Dendritic cell treated with granulocyte-macrophage colony-stimulating factor and Interleukin-4, amounts not matched to agents 40 ng/mL and 50 ng/mL, for 4 days (primary cell): ENCODE results near the gene MXRA7.
"Not testable (repeated sequence)": the region's sequence is repeated elsewhere in the genome, so short reads cannot be mapped to it uniquely, and the experiment has no call there.

Experiments used
- H3K27ac Mint-ChIP-seq: one replicate; pipeline ENCODE4 v1.8.0; 2022; ENCODE audit warnings: mild to moderate bottlenecking, mixed read lengths
- H3K27me3 Mint-ChIP-seq: one replicate; pipeline ENCODE4 v1.8.0; 2022; ENCODE audit warnings: mild to moderate bottlenecking, mixed read lengths
- H3K36me3 Mint-ChIP-seq: one replicate; pipeline ENCODE4 v1.8.0; 2022; ENCODE audit warnings: low read depth, mixed read lengths
- H3K4me1 Mint-ChIP-seq: one replicate; pipeline ENCODE4 v1.8.0; 2022; ENCODE audit warnings: low read depth, mixed read lengths
- H3K4me3 Mint-ChIP-seq: one replicate; pipeline ENCODE4 v1.8.0; 2022; ENCODE audit warnings: mild to moderate bottlenecking, moderate library complexity, mixed read lengths
- H3K9me3 Mint-ChIP-seq: one replicate; pipeline ENCODE4 v1.8.0; 2022; ENCODE audit warnings: mixed read lengths
- intact Hi-C: fragments of 100-400 bp; cut with micrococcal nuclease; formaldehyde crosslinking; loops from one replicate; pipeline ENCODE4 v1.15.0; 2022

MXRA7 gene

DNA sequence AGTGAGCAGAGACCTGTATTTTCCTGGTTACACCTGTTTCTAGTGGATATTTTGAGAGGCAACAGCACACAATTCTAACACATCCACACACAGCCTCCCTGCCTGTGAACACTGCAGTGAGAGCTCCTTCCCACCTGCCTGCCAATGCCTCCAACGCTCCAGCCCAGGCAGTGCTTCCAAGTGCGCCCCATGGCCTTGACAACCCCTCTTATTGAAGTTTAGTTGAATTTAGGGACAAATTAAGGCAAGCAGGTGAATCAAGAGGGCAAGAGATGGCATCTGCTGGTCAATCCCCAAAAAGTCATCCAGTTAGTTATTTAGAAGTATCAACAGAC lies 4.7 kb upstream of the MXRA7 start:
- H3K36me3 Mint-ChIP-seq: peaks cover 81% of the 10 kb centered on the region
- peaks cover 2% of the 10 kb centered on the region for H3K27me3 Mint-ChIP-seq
- H3K4me3 Mint-ChIP-seq: no peak overlapping the region
- H3K9me3 Mint-ChIP-seq: no peaks in the 10 kb centered on the region
- H3K27ac Mint-ChIP-seq: peak overlapping the region; percentile 76
- intact Hi-C loops: loop anchor here (10.0 kb wide), 1 partner anchor 191 kb away; no protein-coding TSS in a partner anchor
- H3K4me1 Mint-ChIP-seq: peaks cover 53% of the 10 kb centered on the region

DNA sequence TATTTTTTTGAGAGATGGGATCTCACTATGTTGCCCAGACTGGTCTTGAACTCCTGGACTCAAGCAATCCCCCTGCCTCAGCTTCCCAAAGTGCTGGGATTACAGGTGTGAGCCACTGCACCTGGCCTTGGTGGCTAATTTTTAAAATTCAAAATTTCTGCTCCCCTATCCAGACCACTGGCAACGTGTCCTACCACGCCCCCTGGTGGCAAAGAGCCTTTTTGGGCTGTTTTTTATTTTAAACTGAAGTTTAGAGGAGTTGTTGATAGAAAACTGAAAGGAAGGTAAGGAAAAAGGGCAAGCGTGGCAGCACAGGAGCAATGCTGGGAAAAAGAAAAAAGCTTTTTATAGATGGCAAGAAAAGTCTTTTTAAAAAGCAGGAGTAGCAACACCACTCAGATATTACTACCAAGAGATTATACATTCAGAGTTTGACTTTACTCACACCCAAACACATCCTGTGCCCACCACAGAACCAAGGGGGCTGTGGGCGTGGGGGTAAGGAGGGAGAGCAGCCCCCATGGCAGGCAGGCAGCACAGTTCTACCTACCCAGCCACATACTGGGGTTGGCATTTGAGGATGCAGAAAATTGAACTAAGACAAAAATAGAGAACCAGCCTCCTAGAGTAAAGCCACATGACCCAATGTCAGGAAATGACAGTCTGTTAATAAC lies 4.2 kb upstream of the MXRA7 start:
- Mint-ChIP-seq H3K9me3 (no peaks in the 10 kb centered on the region), H3K4me3 (peak overlapping the region; percentile 34), H3K27ac (peak overlapping the region; percentile 76), H3K36me3 (peaks cover 76% of the 10 kb centered on the region), H3K4me1 (peaks cover 52% of the 10 kb centered on the region), H3K27me3 (peaks cover 5% of the 10 kb centered on the region)
- intact Hi-C loops: loop anchor here (10.0 kb wide), 1 partner anchor 190 kb away; no protein-coding TSS in a partner anchor

DNA sequence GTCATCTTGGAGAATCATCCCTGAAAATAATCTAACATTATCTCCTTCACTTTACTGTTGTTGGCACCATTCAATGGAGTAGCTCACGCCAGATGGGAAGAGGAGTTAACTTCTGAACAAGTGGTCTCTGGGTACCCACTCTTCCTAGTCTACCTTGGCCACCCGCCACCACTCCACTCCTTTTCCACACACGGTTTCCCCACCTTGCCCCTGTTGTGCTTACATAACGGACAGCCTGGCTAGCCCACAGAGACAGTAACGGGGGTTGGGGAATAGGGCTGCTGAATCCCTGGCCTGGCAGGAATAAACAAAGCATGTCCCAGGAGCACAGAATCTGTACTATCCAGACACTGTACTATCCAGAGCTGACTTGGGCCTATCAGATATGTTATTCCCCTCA lies 3.6 kb upstream of the MXRA7 start:
- H3K4me3 Mint-ChIP-seq: no peak overlapping the region
- H3K27ac Mint-ChIP-seq: no peak overlapping the region
- H3K27me3 Mint-ChIP-seq: peaks cover 11% of the 10 kb centered on the region
- intact Hi-C loops: loop anchor here (10.0 kb wide), 1 partner anchor 190 kb away; no protein-coding TSS in a partner anchor
- H3K36me3 Mint-ChIP-seq: peaks cover 70% of the 10 kb centered on the region
- H3K9me3 Mint-ChIP-seq: no peaks in the 10 kb centered on the region
- peaks cover 59% of the 10 kb centered on the region for H3K4me1 Mint-ChIP-seq

DNA sequence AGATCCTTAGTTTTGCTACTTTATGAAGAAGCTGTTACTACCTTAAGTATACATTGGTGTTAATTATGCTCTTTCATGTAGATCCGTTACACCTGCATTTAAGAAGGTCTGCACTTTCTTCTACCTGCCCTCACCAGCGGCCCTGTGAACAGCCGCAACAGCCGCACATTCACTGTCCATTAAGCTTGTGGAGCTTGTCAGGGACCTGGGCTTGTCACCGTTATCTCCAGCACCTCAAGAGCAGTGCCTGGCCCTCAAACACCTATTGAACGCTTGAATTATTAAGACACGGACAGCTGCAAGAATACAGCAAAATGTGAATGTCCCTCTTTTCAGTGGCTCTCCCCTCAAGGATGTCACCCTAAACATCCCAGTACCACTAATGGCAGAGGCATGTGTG lies 3.0 kb upstream of the MXRA7 start:
- intact Hi-C loops: loop anchor here (10.0 kb wide), 1 partner anchor 189 kb away; no protein-coding TSS in a partner anchor
- Mint-ChIP-seq H3K9me3 (no peaks in the 10 kb centered on the region), H3K27me3 (peaks cover 17% of the 10 kb centered on the region), H3K27ac (no peak overlapping the region), H3K4me3 (no peak overlapping the region), H3K4me1 (peaks cover 64% of the 10 kb centered on the region), H3K36me3 (peaks cover 64% of the 10 kb centered on the region)

DNA sequence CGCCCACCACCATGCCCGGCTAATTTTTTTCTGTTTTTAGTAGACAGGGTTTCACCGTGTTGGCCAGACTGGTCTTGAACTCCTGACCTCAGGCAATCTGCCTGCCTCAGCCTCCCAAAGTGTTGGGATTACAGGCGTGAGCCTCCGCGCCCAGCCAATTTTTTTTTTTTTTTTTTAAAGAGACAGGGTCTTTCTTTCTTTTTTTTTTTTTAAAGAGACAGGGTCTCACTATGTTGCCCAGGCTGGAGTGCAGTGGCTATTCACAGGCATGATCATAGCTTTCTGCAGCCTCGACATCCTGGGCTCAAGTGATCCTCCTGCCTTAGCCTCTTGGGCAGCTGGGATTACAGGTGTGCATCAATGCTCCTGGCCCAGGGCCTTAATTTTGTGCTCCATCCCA lies 1.6 kb upstream of the MXRA7 start:
- not testable (repeated sequence) for H3K9me3 Mint-ChIP-seq, H3K4me3 Mint-ChIP-seq, H3K27ac Mint-ChIP-seq
- Mint-ChIP-seq H3K27me3 (peaks cover 23% of the 10 kb centered on the region), H3K36me3 (peaks cover 50% of the 10 kb centered on the region), H3K4me1 (peaks cover 59% of the 10 kb centered on the region)
- intact Hi-C loops: loop anchor here (10.0 kb wide), 1 partner anchor 188 kb away; no protein-coding TSS in a partner anchor

DNA sequence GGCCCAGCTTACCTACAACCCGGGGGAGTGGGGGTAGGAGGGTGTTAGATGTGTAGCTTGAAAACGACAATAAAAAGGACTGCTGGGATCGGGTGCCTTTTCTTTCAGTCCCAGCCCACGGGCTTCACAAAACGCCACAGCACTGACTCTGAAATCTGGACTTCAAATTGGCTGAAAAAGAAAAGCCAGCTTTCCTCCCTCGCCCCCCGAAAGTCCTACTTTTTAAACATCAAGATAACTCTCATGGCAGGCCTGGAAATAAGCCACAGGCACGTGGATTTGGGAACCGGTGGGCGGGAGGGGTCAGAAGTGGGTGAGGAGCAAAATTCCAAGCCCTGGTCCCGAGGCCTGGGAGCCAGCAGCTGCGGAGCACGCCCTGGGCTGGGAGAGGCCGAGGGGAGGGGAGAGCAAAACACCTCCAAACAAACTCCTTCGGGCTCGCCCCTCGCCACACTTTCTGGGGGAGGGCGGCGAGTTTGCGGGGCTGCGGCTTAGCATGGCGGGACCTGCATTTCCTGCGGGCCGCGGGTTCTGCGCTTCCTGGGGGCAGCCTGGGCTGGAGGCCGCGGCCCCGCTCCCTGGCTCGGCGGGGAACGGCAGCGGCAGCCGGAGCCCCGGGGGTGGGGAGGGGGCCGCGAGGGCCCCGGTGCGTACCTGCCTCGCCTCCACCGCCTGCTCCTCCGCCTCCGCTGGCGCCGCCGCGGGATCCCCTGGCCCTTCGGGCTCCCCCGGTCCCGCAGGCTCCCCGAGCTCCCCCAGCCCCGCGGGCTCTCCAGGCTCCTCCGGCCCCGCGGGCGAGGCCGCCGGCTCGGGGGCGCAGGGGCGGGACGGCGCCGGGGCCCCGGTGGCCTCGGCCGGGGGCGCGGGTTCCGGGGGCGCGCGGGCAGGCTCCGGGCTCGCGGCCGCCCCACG lies 558 bp downstream of the MXRA7 start:
- intact Hi-C loops: loop anchor here (10.0 kb wide), 1 partner anchor 185 kb away; no protein-coding TSS in a partner anchor
- H3K27ac Mint-ChIP-seq: not testable (repeated sequence)

DNA sequence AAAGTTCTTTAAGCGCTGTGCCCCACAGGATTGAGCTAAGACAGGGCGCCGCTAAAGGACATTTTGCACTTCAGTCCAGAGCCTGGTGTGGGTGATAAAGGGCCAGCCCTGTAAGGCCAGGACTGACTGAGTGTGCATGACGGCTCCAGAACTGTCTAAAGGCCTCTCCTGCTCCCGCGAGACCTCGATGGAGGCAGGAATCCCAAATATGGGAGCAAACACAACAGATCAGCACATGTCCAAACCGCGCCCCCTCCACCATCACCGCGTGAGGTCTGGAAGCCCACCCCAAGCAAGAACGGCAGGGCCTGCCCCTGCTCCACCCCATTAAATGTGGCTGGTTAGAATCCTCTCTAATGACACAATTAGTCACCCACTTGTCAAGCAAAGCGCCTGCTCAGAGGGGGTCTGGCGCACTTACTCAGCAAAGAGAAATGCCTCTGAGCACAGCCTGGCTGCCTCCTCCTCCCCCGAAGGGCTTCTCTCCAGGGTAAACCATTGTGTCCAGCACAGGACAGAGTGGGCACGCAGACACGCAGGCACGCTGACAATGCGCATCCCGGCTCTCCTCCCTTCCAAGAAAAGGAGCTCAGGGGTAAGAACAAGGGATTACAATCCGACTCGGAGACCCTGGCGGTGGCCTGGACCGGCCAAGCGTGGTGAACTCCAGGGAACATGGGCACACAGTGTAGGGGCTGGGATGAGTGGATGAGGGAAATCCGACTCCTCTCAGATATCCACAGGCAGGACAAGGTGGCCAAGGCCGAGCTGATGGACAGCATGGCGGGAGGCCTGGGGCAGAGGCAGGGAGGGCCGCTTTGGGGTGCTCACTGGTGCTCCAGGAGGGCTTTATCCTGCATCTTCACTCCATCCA lies 1.5 kb downstream of the MXRA7 start:
- H3K36me3 Mint-ChIP-seq: peaks cover 20% of the 10 kb centered on the region
- H3K9me3 Mint-ChIP-seq: no peaks in the 10 kb centered on the region
- H3K4me3 Mint-ChIP-seq: peak overlapping the region; percentile 61
- H3K27me3 Mint-ChIP-seq: peaks cover 23% of the 10 kb centered on the region
- intact Hi-C loops: no loop called here
- peaks cover 33% of the 10 kb centered on the region for H3K4me1 Mint-ChIP-seq
- no peak overlapping the region for H3K27ac Mint-ChIP-seq

More for the DNA sequence above, 558 bp downstream of the MXRA7 start:
- Mint-ChIP-seq H3K4me1 (peaks cover 40% of the 10 kb centered on the region), H3K27me3 (peaks cover 23% of the 10 kb centered on the region), H3K36me3 (peaks cover 29% of the 10 kb centered on the region), H3K4me3 (peak overlapping the region; percentile 61)
- not testable (repeated sequence) for H3K9me3 Mint-ChIP-seq

DNA sequence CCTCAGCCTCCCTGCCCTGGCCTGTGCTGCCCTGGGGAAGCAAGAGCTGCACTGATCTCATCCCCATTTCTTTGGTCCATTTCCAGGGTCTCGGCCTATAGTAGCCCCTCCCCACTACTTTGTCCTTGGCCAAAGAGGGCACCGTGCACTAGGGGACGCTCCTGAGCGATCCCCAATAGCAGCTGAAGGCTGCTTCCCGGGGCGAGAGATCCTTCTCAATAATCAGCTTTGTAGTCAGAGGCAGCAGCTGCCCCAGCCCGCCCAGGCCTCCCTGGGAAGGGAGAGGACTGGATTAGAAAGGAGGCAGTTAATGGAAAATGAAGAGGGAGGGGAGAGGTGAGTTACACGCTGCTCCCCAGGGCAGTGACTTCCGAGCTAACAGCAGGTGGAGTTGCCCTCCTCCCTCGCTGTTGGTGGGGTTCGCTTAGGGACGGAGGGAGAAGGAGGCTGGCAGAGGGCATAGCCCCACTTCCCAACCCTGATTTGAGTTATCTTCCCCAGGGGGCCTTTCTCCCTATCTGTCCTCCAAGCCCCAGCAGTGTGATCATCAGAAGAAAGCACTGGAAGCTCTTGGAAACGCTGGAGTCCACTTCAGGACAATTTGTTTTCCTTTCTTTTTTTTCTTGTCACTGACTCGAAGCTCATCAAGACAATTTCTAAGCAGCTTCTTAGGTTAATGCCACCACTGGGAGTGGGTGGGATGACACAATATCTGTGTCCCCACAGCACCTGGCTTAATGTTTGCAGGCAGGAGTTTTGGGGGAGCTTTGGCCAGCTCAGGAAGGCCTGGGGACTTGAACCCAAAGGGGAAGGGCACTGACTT lies 2.6 kb downstream of the MXRA7 start:
- H3K4me3 Mint-ChIP-seq: no peak overlapping the region
- peaks cover 23% of the 10 kb centered on the region for H3K27me3 Mint-ChIP-seq
- peaks cover 9% of the 10 kb centered on the region for H3K36me3 Mint-ChIP-seq
- H3K4me1 Mint-ChIP-seq: peaks cover 28% of the 10 kb centered on the region
- no peaks in the 10 kb centered on the region for H3K9me3 Mint-ChIP-seq
- H3K27ac Mint-ChIP-seq: no peak overlapping the region
- intact Hi-C loops: no loop called here

DNA sequence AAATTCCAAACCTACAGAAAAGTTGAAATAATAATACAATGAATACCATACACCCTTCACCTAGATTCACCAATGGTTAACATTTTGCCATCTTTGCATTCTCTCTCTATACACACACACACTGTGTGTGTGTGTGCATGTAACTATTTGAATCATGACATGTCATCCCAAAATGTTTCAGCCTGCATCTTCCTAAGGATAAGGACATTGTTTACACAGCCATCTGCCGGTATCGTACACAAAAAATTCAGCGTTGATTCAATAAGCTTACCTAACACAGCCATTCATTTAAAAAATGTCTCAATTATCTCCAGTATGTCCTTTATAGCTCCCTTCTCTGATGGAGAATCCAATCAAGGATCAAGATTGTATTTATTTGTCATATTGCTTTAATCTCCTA lies 3.9 kb downstream of the MXRA7 start:
- H3K4me1 Mint-ChIP-seq: peaks cover 23% of the 10 kb centered on the region
- no peaks in the 10 kb centered on the region for H3K9me3 Mint-ChIP-seq
- H3K36me3 Mint-ChIP-seq: no peaks in the 10 kb centered on the region
- H3K27ac Mint-ChIP-seq: no peak overlapping the region
- peaks cover 21% of the 10 kb centered on the region for H3K27me3 Mint-ChIP-seq
- intact Hi-C loops: no loop called here
- no peak overlapping the region for H3K4me3 Mint-ChIP-seq

DNA sequence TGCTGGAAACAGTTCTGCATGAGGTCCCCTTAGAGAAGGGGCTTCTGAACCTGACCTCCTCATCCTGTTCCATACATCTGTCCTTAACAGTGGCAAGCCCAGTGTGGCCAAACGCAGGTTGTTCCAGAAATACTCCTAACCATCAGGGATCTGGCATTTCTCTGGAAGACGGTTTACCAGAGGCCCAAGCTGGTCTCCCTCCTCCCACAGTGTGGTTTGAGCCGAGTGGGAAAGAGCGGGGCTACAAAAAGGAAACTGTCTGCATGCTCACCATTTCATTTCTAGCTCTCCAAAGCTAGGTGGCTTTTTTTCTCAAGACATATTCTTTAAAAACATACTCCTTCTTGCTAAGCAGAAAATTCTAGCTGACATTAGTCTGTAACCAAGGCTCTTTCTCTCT lies 6.0 kb downstream of the MXRA7 start:
- H3K27me3 Mint-ChIP-seq: peaks cover 16% of the 10 kb centered on the region
- no peaks in the 10 kb centered on the region for H3K36me3 Mint-ChIP-seq
- H3K4me1 Mint-ChIP-seq: peaks cover 12% of the 10 kb centered on the region
- H3K9me3 Mint-ChIP-seq: no peaks in the 10 kb centered on the region
- intact Hi-C loops: no loop called here
- H3K27ac Mint-ChIP-seq: no peak overlapping the region
- no peak overlapping the region for H3K4me3 Mint-ChIP-seq

DNA sequence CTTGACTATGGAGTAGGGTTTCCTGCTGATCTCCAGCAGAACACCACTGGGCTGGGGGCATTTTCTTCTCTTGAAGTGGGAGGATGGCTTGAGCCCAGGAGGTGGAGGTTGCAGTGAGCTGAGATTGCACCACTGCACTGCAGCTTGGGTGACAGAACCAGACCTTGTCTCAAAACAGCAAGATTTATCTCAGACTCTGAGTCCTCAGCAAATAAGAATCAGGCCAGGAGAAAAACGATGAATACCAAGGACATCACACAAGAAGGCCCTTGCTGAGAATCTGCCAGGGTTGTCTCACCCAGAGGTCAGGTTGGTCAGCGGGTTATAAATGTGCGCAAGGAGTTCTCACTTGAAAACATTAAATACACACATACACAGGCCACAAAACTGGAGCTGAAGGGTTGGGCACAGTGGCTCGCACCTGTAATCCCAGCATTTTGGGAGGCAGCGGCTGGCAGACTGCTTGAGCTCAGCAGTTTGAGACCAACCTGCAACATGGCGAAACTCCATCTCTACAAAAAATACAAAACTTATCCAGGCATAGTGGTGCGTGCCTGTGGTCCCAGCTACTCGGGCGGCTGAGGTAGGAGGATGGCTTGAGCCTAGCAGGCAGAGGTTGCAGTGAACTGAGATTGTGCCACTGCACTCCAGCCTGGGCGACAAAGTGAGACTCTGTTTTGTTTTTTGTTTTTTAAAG lies 7.7 kb downstream of the MXRA7 start:
- intact Hi-C loops: no loop called here
- Mint-ChIP-seq H3K9me3 (no peaks in the 10 kb centered on the region), H3K4me3 (no peak overlapping the region), H3K4me1 (no peaks in the 10 kb centered on the region), H3K36me3 (no peaks in the 10 kb centered on the region), H3K27ac (no peak overlapping the region), H3K27me3 (peaks cover 2% of the 10 kb centered on the region)

DNA sequence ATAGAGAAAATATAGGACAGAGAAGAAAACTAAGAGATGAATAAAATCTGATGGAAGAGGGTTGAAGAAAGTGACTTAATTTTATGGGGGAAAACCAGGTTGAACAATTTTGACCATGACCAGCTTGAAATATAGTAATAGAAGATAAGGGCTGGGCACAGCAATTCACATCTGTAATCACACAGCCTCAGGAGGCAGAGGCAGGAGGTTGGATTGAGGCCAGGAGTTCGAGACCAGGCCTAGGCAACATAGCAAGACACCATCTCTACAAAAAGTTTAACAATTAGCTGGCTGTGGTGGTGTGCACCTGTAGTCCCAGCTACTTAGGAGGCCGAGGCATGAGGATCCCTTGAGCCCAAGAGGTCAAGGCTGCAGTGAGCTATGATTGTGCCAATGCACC lies 8.7 kb downstream of the MXRA7 start:
- Mint-ChIP-seq H3K27me3 (peaks cover 2% of the 10 kb centered on the region), H3K27ac (no peak overlapping the region), H3K36me3 (no peaks in the 10 kb centered on the region), H3K4me1 (no peaks in the 10 kb centered on the region), H3K4me3 (no peak overlapping the region), H3K9me3 (no peaks in the 10 kb centered on the region)
- intact Hi-C loops: no loop called here
